GM21367 (cell line): ENCODE results near the gene RIMS4.

Experiments
- ATAC-seq: cut with Tn5 transposase; IDR thresholded peaks from one replicate; pipeline ENCODE4 v1.9.1; 2021; ENCODE audit not compliant: unreplicated experiment

The RIMS4 gene

DNA sequence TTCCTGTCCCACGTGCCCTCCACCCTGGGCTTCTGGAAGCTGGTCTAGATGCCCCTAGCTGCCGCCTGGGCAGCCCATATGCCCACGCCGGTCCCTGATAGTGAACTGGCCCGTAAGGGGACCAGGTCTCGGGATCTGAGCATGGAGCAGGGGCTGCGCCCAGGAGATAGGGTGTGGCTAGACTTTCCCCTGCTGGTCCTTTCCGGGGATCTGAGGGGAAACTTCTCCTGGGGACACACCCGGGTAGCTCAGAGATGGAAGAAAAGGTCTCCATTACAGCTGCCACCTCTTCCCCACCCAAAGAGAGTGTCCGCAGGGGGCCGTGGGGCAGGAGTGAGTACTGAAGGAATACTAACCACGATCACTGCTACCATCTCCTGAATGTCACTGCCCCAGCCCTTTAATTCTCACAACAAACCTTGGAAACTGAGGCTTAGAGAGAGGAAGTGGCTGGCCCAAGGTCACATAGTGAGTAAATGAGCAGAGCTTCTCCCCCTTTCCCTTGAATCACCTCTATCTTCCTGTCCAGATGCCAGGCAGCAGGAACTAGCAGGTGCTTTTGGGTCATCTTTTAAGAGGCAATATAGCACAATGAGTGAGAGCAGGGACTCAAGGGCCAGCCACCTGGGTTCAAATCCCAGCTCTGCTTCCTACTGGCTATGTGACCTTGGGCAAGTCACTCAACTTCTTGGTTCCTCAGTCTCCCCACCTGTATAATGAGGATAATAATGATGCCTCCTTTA, 107.0 kb downstream of the RIMS4 start:
- no peak for ATAC-seq

DNA sequence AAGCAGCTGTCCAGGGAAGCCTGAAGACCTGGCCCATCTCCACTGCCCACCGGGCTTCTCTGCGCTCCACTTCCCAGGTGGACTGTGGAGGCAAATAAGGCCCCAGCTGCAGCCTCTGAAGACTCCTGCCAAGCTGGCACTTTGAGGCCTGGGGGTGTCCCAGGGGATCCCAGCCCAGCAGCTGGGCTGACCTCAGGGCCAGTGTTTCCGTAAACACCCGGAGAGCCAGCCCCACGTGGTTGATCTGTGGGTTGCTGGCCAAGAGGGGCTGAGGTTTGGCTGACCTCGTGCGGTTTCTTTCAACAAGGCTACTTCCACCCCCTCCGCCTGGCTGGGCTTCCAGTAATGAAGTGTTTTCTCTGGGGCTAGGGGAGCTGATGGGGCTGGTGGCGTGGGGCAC, 107.6 kb downstream of the RIMS4 start:
- no peak for ATAC-seq

DNA sequence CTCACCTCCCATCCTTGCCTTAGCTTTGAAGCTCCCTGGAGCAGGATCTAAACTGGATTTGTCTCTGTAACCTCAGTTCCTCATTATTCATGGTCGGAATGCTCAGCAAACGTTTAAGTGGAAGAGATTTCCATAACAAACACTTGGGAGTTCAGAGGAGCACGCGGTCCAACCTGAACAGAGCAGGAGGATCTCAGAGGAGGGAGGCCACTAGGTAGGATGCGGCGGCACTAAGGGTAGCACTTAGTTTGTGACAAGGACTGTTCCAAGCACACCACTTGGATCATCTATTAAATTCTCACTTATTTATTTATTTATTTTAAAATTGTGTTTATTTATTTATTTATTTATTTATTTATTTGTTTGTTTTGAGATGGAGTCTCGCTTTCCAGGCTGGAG, 108.5 kb downstream of the RIMS4 start:
- ATAC-seq: no peak
